H9 (cell line): ENCODE measurements around the gene AKNAD1. TPM values are rescaled to one million over a fixed set of nuclear protein-coding genes. Genes with fewer than 3 reads are reported as not detected.

Experiments used
- DNase-seq: peaks from one replicate; pipeline ENCODE4 v3.0.0-alpha.2; 2017
- H2AFZ ChIP-seq: one replicate; pipeline ENCODE4 v1.6.1; 2013; ENCODE audit warnings: mild to moderate bottlenecking, low read length, control low read depth, moderate library complexity
- H2AK5ac ChIP-seq: 2 replicates; pipeline ENCODE4 v1.6.1; 2013; ENCODE audit warnings: low read length, control low read depth, mixed read lengths; ENCODE audit not compliant: insufficient read length
- H2BK120ac ChIP-seq: one replicate; pipeline ENCODE4 v1.6.1; 2013; ENCODE audit warnings: low read depth, mild to moderate bottlenecking, low read length, control low read depth, inconsistent platforms; ENCODE audit not compliant: poor library complexity, severe bottlenecking
- H2BK12ac ChIP-seq: 2 replicates; pipeline ENCODE4 v1.6.1; 2013; ENCODE audit warnings: low read length, control low read depth, mixed read lengths, low read depth; ENCODE audit not compliant: insufficient read length
- H2BK15ac ChIP-seq: 2 replicates; pipeline ENCODE4 v1.6.1; 2013; ENCODE audit warnings: low read depth, low read length, control low read depth
- H2BK20ac ChIP-seq: one replicate; pipeline ENCODE4 v1.6.1; 2013; ENCODE audit warnings: low read depth, mild to moderate bottlenecking, low read length, control low read depth, inconsistent platforms; ENCODE audit not compliant: poor library complexity, severe bottlenecking
- H2BK5ac ChIP-seq: 2 replicates; pipeline ENCODE4 v1.6.1; 2013; ENCODE audit warnings: low read length, control low read depth, mixed read lengths; ENCODE audit not compliant: insufficient read length
- H3K14ac ChIP-seq: 2 replicates; pipeline ENCODE4 v1.6.1; 2013; ENCODE audit warnings: low read length, control low read depth; ENCODE audit not compliant: insufficient read depth
- H3K18ac ChIP-seq: 2 replicates; pipeline ENCODE4 v1.6.1; 2013; ENCODE audit warnings: low read depth, mild to moderate bottlenecking, mixed read lengths, low read length, control low read depth; ENCODE audit not compliant: insufficient read length
- H3K23ac ChIP-seq: 2 replicates; pipeline ENCODE4 v1.6.1; 2013; ENCODE audit warnings: low read length, control low read depth, mixed read lengths, low read depth; ENCODE audit not compliant: insufficient read length
- H3K23me2 ChIP-seq: 2 replicates; pipeline ENCODE4 v1.6.1; 2013; ENCODE audit warnings: low read depth, mild to moderate bottlenecking, mixed read lengths, low read length, control low read depth; ENCODE audit not compliant: insufficient read length, poor library complexity, severe bottlenecking
- H3K27ac ChIP-seq: 2 replicates; pipeline ENCODE4 v1.5.1; 2013; ENCODE audit warnings: low read length, control low read depth, mixed read lengths, low read depth; ENCODE audit not compliant: insufficient read length
- H3K27me3 ChIP-seq: 2 replicates; pipeline ENCODE4 v1.6.1; 2013; ENCODE audit warnings: low read length, control low read depth, inconsistent platforms; ENCODE audit not compliant: insufficient read depth
- H3K4ac ChIP-seq: 2 replicates; pipeline ENCODE4 v1.6.1; 2013; ENCODE audit warnings: low read depth, mild to moderate bottlenecking, control low read depth, inconsistent platforms, low read length, moderate library complexity
- H3K4me1 ChIP-seq: 2 replicates; pipeline ENCODE4 v1.6.1; 2013; ENCODE audit warnings: low read length, control low read depth, inconsistent platforms; ENCODE audit not compliant: insufficient read depth
- H3K4me2 ChIP-seq: 2 replicates; pipeline ENCODE4 v1.6.1; 2013; ENCODE audit warnings: low read length, control low read depth, mixed read lengths; ENCODE audit not compliant: insufficient read length, insufficient read depth
- H3K56ac ChIP-seq: 2 replicates; pipeline ENCODE4 v1.6.1; 2013; ENCODE audit warnings: low read depth, mild to moderate bottlenecking, mixed read lengths, low read length, control low read depth; ENCODE audit not compliant: insufficient read length
- H3K79me1 ChIP-seq: 2 replicates; pipeline ENCODE4 v1.6.1; 2013; ENCODE audit warnings: low read depth, mild to moderate bottlenecking, moderate library complexity, low read length, control low read depth, inconsistent platforms; ENCODE audit not compliant: insufficient read depth, poor library complexity, severe bottlenecking
- H3K79me2 ChIP-seq: 2 replicates; pipeline ENCODE4 v1.6.1; 2013; ENCODE audit warnings: low read length, control low read depth, inconsistent platforms; ENCODE audit not compliant: insufficient read depth
- H3K9ac ChIP-seq: 2 replicates; pipeline ENCODE4 v1.6.1; 2013; ENCODE audit warnings: low read length, control low read depth, mixed read lengths; ENCODE audit not compliant: insufficient read length; ENCODE audit errors: extremely low read depth
- H3K9me3 ChIP-seq: one replicate; pipeline ENCODE4 v1.6.1; 2013; ENCODE audit warnings: low read depth, low read length, inconsistent platforms; ENCODE audit not compliant: control insufficient read depth
- H3T11ph ChIP-seq: one replicate; pipeline ENCODE4 v1.6.1; 2013; ENCODE audit warnings: mild to moderate bottlenecking, low read length, control low read depth, inconsistent platforms
- H4K20me1 ChIP-seq: one replicate; pipeline ENCODE4 v1.6.1; 2013; ENCODE audit not compliant: control insufficient read depth, insufficient read length, insufficient read depth
- H4K5ac ChIP-seq: 2 replicates; pipeline ENCODE4 v1.6.1; 2013; ENCODE audit warnings: low read depth, mild to moderate bottlenecking, mixed read lengths, low read length, control low read depth; ENCODE audit not compliant: insufficient read length
- H4K8ac ChIP-seq: replicated peaks from 2 replicates; pipeline ENCODE4 v1.6.1; 2013; ENCODE audit warnings: low read length, control low read depth, mixed read lengths, low read depth; ENCODE audit not compliant: insufficient read length
- H4K91ac ChIP-seq: 2 replicates; pipeline ENCODE4 v1.6.1; 2013; ENCODE audit warnings: low read depth, mild to moderate bottlenecking, moderate library complexity, mixed read lengths, low read length, control low read depth; ENCODE audit not compliant: insufficient read length
- H3K27ac Mint-ChIP-seq, 3 experiments: 2 replicates in 2 of 3; 3 replicates in 1 of 3; pipeline ENCODE4 v1.8.0; 2020 to 2021; ENCODE audit warnings: mixed read lengths in 3 of 3, mild to moderate bottlenecking in 1 of 3, moderate library complexity in 1 of 3
- H3K27me3 Mint-ChIP-seq: 2 replicates; pipeline ENCODE4 v1.8.0; 2021; ENCODE audit warnings: low read depth, mild to moderate bottlenecking, moderate library complexity, mixed read lengths
- H3K36me3 Mint-ChIP-seq, 3 experiments: 2 replicates in 2 of 3; 3 replicates in 1 of 3; pipeline ENCODE4 v1.8.0; 2020 to 2021; ENCODE audit warnings: low read depth in 3 of 3, mixed read lengths in 3 of 3; ENCODE audit not compliant: insufficient read depth in 1 of 3
- H3K4me1 Mint-ChIP-seq, 2 experiments: 2 replicates each; pipeline ENCODE4 v1.8.0; 2020; ENCODE audit warnings: mixed read lengths in 2 of 2
- H3K4me3 Mint-ChIP-seq, 2 experiments: 2 replicates in 1 of 2; 3 replicates in 1 of 2; pipeline ENCODE4 v1.8.0; 2020 to 2021; ENCODE audit warnings: mild to moderate bottlenecking in 2 of 2, mixed read lengths in 2 of 2, moderate library complexity in 1 of 2
- H3K9me3 Mint-ChIP-seq, 2 experiments: 2 replicates in 1 of 2; 3 replicates in 1 of 2; pipeline ENCODE4 v1.8.0; 2020; ENCODE audit warnings: mild to moderate bottlenecking in 2 of 2, mixed read lengths in 2 of 2, moderate library complexity in 1 of 2
- CTCF ChIP-seq: fragments of 200-600 bp; sonication (generic); conservative IDR thresholded peaks from 3 replicates; pipeline ENCODE4 v1.8.0; 2021; ENCODE audit warnings: antibody characterized with exemption, mild to moderate bottlenecking
- WGBS: extraction: QIAGEN DNeasy Blood & Tissue Kit; methylation state at CpG from one replicate; pipeline ENCODE4 v1.1.7; 2013; ENCODE audit warnings: missing lambda C conversion rate, low lambda C conversion rate, mixed read lengths; ENCODE audit not compliant: insufficient read length; ENCODE audit errors: extremely low coverage; 5-methylcytosine and 5-hydroxymethylcytosine counted together
- total RNA-seq: library from RNA; stranded (reverse); gene quantifications from 2 replicates; pipeline ENCODE4 v1.2.1, GENCODE V29; 2021

AKNAD1 gene
- total RNA-seq, 1 experiment from 2014 or later = not detected

DNA sequence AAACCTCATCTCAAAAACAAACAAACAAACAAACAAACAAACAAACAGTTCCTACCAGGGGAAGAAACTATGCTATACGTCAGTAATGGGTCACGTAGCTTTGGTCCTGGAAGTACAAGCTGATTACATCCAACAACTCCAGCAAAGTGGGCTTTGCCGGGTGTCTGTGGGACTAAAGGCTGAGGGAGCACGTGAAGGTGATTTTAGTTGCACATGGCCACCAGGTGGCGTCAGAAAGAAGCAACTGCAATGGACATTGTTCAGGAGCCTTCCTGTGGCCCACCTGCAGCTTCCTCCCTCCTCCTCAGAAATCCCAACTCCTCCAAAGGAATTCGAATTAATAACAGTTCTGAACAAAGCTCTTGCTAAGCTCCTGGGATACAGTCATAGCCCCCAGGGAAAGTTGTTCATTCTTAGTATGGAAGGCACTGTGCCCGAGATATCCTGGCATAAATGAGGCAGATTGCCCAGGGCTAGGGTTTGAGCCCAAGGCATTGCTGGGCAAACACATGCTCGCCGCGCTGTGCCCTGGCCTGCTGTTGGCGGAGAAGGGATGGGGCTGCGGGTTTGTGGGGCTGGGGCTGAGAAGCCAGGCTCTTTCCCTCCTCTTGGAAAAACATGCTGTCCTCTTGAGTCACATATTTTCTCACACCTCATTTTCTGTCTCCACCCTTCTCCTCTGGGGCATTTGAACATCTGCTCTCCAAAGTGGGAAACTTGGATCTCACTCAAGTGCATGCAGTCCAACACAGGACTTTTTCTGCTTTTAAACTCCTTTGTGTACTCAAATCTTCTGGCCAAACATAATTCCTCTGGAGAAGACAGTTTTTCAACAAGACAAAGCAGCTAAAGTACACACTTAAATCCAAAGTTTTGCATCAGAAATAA, 28.6 kb downstream of the AKNAD1 start:
- Histone ChIP-seq H3K79me2 (no peaks in the 10 kb centered on the region), H3K9ac (no peak overlapping the region), H2AK5ac (no peak overlapping the region), H3K56ac (no peak overlapping the region), H3K4me2 (no peak overlapping the region), H3K23me2 (no peaks in the 10 kb centered on the region), H4K5ac (no peak overlapping the region), H3K27me3 (no peaks in the 10 kb centered on the region), H3K23ac (no peak overlapping the region), H3K4ac (no peak overlapping the region), H2BK20ac (no peak overlapping the region), H2BK15ac (no peak overlapping the region), H3K14ac (no peak overlapping the region), H2BK12ac (no peak overlapping the region), H4K8ac (no peak overlapping the region), H3K18ac (no peak overlapping the region), H2BK120ac (no peak overlapping the region), H3K9me3 (no peaks in the 10 kb centered on the region), H2AFZ (no peak overlapping the region), H3K79me1 (no peaks in the 10 kb centered on the region), H3K27ac (no peak overlapping the region), H4K20me1 (no peaks in the 10 kb centered on the region), H3T11ph (no peak overlapping the region), H4K91ac (no peak overlapping the region), H3K4me1 (no peaks in the 10 kb centered on the region), H2BK5ac (no peak overlapping the region)
- Mint-ChIP-seq H3K36me3 (no peaks in the 10 kb centered on the region), H3K4me1 (peaks cover 9 to 13% of the 10 kb centered on the region in 2 experiments; a peak in 3 of 4 replicates), H3K4me3 (no peak overlapping the region), H3K27ac (peak overlapping the region in 1 of 3 experiments; percentile 52; a peak in 3 of 7 replicates), H3K9me3 (no peaks in the 10 kb centered on the region), H3K27me3 (no peaks in the 10 kb centered on the region; the same call in none of the 2 replicates)
- no CpG with 5 or more reads among the region's 12 CpGs for WGBS
- peak; percentile 88 for DNase-seq
- TF ChIP-seq CTCF = peak; percentile 88
